Natural killer cell (primary cell): ENCODE measurements around the gene SLC25A26. TPM values are rescaled to one million over a fixed set of nuclear protein-coding genes. Genes with fewer than 3 reads are reported as not detected.

Experiments used
- ATAC-seq, 3 donors: fragments of 150-1000 bp in 2 of 3; fragments of 200-7000 bp in 1 of 3; cut with Tn5 transposase; 1 replicate in 1 of 3; 2 replicates in 2 of 3; pipeline ENCODE4 v1.10.0; 2021; ENCODE audit warnings: mild to moderate bottlenecking in 2 of 3, moderate library complexity in 2 of 3
- DNase-seq, 2 donors: peaks; one replicate each; pipeline versions ENCODE4 v3.0.0 to v3.0.0-alpha.2; 2013 to 2021; ENCODE audit warnings: mixed read lengths in 1 of 2
- H3K27ac ChIP-seq: one replicate; pipeline ENCODE4 v1.5.1; 2013; ENCODE audit warnings: mild to moderate bottlenecking, low read length
- H3K27me3 ChIP-seq: one replicate; pipeline ENCODE4 v1.6.1; 2013; ENCODE audit warnings: low read length; ENCODE audit not compliant: control insufficient read depth, insufficient read depth
- H3K36me3 ChIP-seq: one replicate; pipeline ENCODE4 v1.6.1; 2013; ENCODE audit warnings: low read length; ENCODE audit not compliant: control insufficient read depth, insufficient read depth
- H3K4me1 ChIP-seq: one replicate; pipeline ENCODE4 v1.6.1; 2013; ENCODE audit warnings: low read length; ENCODE audit not compliant: control insufficient read depth, insufficient read depth
- H3K4me3 ChIP-seq: one replicate; pipeline ENCODE4 v1.5.1; 2013; ENCODE audit warnings: low read length
- H3K9me3 ChIP-seq: one replicate; pipeline ENCODE4 v1.6.1; 2013; ENCODE audit warnings: low read length; ENCODE audit not compliant: control insufficient read depth, insufficient read depth
- H3K27ac Mint-ChIP-seq, 2 donors: one replicate each; pipeline ENCODE4 v1.8.0; 2022; ENCODE audit warnings: mild to moderate bottlenecking in 2 of 2, mixed read lengths in 2 of 2, moderate library complexity in 1 of 2
- H3K27me3 Mint-ChIP-seq, 2 donors: one replicate each; pipeline ENCODE4 v1.8.0; 2022; ENCODE audit warnings: low read depth in 2 of 2, mixed read lengths in 2 of 2
- H3K36me3 Mint-ChIP-seq: one replicate; pipeline ENCODE4 v1.8.0; 2022; ENCODE audit warnings: mixed read lengths
- H3K4me1 Mint-ChIP-seq, 2 donors: one replicate each; pipeline ENCODE4 v1.8.0; 2022; ENCODE audit warnings: mixed read lengths in 2 of 2
- H3K4me3 Mint-ChIP-seq: one replicate; pipeline ENCODE4 v1.8.0; 2022; ENCODE audit warnings: mild to moderate bottlenecking, moderate library complexity, mixed read lengths
- H3K9me3 Mint-ChIP-seq, 2 donors: one replicate each; pipeline ENCODE4 v1.8.0; 2022; ENCODE audit warnings: mixed read lengths in 2 of 2
- WGBS: methylation state at CpG from one replicate; pipeline ENCODE4 v1.1.7; 2013; ENCODE audit warnings: missing lambda C conversion rate; ENCODE audit not compliant: insufficient coverage; 5-methylcytosine and 5-hydroxymethylcytosine counted together
- intact Hi-C: fragments of 100-400 bp; cut with micrococcal nuclease; formaldehyde crosslinking; loops from one replicate; pipeline ENCODE4 v1.14.2; 2022
- total RNA-seq, 4 donors: library from RNA; stranded (reverse); fragments of 120-200 nt in 1 of 4; gene quantifications; one replicate each; pipeline versions ENCODE4 v1.2.3 to v1.2.4, GENCODE V29; 2013 to 2022
- TF ChIP-seq, protein P1 (sequence below): fragments of 200-600 bp; IDR thresholded peaks from one replicate; pipeline ENCODE4 v1.8.0; 2022; ENCODE audit warnings: antibody characterized with exemption

SLC25A26 gene, protein sequence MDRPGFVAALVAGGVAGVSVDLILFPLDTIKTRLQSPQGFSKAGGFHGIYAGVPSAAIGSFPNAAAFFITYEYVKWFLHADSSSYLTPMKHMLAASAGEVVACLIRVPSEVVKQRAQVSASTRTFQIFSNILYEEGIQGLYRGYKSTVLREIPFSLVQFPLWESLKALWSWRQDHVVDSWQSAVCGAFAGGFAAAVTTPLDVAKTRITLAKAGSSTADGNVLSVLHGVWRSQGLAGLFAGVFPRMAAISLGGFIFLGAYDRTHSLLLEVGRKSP
- 10 to 100 TPM; 18.4 to 23.9 (median 23.3) TPM for total RNA-seq
- 27.6 TPM for total RNA-seq (2013)

DNA sequence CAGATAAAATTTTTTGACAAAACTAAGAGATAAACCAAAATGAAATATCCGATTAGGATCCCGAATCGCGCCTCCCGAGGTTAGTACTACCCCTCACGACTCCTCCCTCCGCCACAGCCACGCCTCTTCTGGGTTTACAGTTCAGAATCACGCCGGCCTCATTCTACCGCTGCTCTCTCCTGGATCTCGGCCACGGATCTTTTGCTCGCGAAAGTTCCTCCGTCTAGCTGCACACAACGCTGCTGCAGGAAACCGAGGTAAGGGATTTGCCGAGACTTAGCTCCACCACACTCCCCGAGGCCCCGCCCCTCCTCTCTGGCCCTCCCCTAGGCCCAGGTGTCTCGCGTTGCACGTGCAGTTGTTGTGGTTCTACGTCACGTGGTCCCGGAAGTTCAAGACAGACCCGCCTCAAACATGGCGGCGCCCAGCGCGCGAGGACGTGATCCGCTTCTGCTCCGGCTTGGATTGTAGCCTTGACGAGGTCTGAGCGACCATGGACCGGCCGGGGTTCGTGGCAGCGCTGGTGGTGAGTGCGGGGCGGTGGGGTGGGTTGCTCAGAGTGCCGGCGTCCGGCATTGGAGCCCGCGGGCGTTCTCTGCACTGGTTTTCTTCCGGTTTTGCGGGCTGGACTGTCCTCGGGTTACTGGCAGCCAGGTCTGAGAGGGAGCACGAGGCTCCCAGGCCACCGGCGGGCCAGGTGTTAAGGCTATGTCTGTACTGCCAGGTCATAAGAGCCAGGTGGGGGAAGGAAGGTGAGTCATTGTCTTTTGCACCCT lies at the start of gene SLC25A26:
Gene SLC25A26 (plus strand): TSS at position 400 of the 776 bp plus-strand sequence. CDS start 94 bp downstream, at position 494.
- H3K4me1 Mint-ChIP-seq = peaks cover 19 to 21% of the 10 kb centered on the region in 2 donors
- ATAC-seq (peak; percentile 94 to 97 (median 95)), DNase-seq (peak; percentile 91 to 99)
- TF ChIP-seq, protein P1, sequence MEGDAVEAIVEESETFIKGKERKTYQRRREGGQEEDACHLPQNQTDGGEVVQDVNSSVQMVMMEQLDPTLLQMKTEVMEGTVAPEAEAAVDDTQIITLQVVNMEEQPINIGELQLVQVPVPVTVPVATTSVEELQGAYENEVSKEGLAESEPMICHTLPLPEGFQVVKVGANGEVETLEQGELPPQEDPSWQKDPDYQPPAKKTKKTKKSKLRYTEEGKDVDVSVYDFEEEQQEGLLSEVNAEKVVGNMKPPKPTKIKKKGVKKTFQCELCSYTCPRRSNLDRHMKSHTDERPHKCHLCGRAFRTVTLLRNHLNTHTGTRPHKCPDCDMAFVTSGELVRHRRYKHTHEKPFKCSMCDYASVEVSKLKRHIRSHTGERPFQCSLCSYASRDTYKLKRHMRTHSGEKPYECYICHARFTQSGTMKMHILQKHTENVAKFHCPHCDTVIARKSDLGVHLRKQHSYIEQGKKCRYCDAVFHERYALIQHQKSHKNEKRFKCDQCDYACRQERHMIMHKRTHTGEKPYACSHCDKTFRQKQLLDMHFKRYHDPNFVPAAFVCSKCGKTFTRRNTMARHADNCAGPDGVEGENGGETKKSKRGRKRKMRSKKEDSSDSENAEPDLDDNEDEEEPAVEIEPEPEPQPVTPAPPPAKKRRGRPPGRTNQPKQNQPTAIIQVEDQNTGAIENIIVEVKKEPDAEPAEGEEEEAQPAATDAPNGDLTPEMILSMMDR = no peak
- peak within 1 kb of the TSS; percentile 90 to 94 for H3K27ac Mint-ChIP-seq
- peak within 1 kb of the TSS; percentile 98 for H3K4me3 Mint-ChIP-seq
- peaks cover 3% of the 10 kb centered on the region for H3K4me1 ChIP-seq
- H3K4me3 ChIP-seq = peak within 1 kb of the TSS; percentile 83
- H3K9me3 Mint-ChIP-seq = no peaks in the 10 kb centered on the region
- H3K27me3 ChIP-seq = no peaks in the 10 kb centered on the region
- peak within 1 kb of the TSS; percentile 70 for H3K27ac ChIP-seq
- H3K27me3 Mint-ChIP-seq = peaks cover 5 to 16% of the 10 kb centered on the region in 2 donors
- no peaks in the 10 kb centered on the region for H3K36me3 Mint-ChIP-seq
- no peaks in the 10 kb centered on the region for H3K9me3 ChIP-seq
- intact Hi-C loops = loop anchor here (2.0 to 5.0 kb wide), 2 partner anchors 280 to 777 kb away; partner anchors contain the start of genes KBTBD8 and LRIG1
- WGBS = under 1% methylated on average over 56 of the region's 56 CpGs
- H3K36me3 ChIP-seq = no peaks in the 10 kb centered on the region

DNA sequence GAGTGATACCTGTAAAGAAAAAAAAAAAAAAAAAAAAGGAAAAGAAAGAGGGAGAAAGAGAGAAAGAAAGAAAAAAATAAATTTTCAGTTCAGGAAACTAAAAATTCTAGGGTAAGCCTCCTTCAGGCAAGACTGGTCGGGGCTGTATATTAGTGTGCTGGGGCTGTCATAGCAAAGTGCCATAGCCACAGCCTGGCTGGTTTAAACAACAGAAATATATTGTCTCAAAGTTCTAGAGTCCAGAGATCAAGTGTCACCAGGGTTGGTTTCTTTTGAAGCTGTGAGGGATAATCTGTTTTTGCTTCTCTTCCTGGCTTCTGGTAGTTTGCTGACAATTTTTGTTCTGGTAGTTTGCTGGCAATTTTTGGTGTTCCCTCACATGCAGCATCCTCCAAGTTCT lies 48.4 kb upstream of the SLC25A26 start:
- Mint-ChIP-seq H3K4me3 (no peak overlapping the region), H3K4me1 (no peaks in the 10 kb centered on the region), H3K9me3 (no peaks in the 10 kb centered on the region), H3K36me3 (no peaks in the 10 kb centered on the region), H3K27ac (no peak overlapping the region), H3K27me3 (peaks cover 0 to 7% of the 10 kb centered on the region in 2 donors)
- Histone ChIP-seq H3K27me3 (no peaks in the 10 kb centered on the region), H3K27ac (no peak overlapping the region), H3K36me3 (no peaks in the 10 kb centered on the region), H3K4me3 (no peak overlapping the region), H3K4me1 (no peaks in the 10 kb centered on the region), H3K9me3 (no peaks in the 10 kb centered on the region)
- intact Hi-C loops = no loop called here
- no peak for ATAC-seq
- TF ChIP-seq, protein P1 = no peak
- DNase-seq = no peak
- 90% methylated on average over 1 of the region's 1 CpG for WGBS

DNA sequence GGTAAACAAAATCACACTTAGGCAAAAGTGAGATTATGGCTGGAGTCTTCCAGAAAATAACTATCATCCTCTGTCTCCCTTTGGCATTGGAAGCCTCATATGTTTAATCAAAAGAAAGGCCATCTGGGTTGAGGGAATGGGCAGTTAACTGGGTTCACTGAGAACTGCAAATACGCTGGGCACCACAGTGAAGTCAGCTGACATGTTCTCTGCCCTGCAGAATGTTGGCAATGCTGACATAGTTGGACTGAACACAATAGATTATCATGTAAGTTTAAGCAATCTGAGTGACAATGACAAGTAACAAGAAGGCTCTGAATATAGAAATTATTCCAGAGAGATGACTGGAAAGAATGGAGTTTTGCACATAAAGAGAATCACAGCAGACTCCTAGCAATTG lies 43.8 kb upstream of the SLC25A26 start:
- Mint-ChIP-seq H3K9me3 (no peaks in the 10 kb centered on the region), H3K36me3 (no peaks in the 10 kb centered on the region), H3K4me3 (no peak overlapping the region), H3K4me1 (no peaks in the 10 kb centered on the region), H3K27ac (no peak overlapping the region), H3K27me3 (peaks cover 0 to 7% of the 10 kb centered on the region in 2 donors)
- WGBS = 88% methylated on average over 1 of the region's 1 CpG
- H3K9me3 ChIP-seq = no peaks in the 10 kb centered on the region
- no peaks in the 10 kb centered on the region for H3K36me3 ChIP-seq
- no peak overlapping the region for H3K4me3 ChIP-seq
- H3K4me1 ChIP-seq = no peaks in the 10 kb centered on the region
- TF ChIP-seq, protein P1 = no peak
- H3K27ac ChIP-seq = no peak overlapping the region
- H3K27me3 ChIP-seq = no peaks in the 10 kb centered on the region
- intact Hi-C loops = no loop called here
- ATAC-seq (no peak), DNase-seq (no peak)
